GM12874 (cell line): ENCODE data around the gene TGFBI.

Source experiments
- TF ChIP-seq, protein P1 (sequence below): IDR thresholded peaks from 2 replicates; pipeline ENCODE4 v1.5.1; 2011; ENCODE audit warnings: low read depth, mild to moderate bottlenecking, control low read depth, low read length, moderate library complexity; ENCODE audit not compliant: insufficient read depth

Gene TGFBI

DNA sequence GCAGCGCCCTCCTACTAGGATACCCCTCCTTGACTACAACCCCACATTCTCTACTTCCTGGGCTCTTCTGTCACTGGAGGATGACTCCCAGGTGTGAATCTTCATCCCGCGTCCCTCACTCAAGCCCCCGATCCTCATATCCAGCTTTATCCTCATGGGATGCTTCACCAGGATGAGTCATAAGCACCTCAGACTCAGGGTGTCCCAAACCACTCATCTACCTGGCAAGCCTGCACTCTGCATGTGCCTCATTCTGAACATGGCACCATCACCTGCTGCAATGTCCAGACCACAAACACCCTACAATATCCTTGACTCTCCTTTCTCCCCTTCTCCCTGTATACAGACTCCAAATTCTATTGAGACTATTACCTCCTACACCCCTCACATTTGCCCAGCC lies 1.5 kb upstream of the TGFBI start:
- TF ChIP-seq, protein P1, sequence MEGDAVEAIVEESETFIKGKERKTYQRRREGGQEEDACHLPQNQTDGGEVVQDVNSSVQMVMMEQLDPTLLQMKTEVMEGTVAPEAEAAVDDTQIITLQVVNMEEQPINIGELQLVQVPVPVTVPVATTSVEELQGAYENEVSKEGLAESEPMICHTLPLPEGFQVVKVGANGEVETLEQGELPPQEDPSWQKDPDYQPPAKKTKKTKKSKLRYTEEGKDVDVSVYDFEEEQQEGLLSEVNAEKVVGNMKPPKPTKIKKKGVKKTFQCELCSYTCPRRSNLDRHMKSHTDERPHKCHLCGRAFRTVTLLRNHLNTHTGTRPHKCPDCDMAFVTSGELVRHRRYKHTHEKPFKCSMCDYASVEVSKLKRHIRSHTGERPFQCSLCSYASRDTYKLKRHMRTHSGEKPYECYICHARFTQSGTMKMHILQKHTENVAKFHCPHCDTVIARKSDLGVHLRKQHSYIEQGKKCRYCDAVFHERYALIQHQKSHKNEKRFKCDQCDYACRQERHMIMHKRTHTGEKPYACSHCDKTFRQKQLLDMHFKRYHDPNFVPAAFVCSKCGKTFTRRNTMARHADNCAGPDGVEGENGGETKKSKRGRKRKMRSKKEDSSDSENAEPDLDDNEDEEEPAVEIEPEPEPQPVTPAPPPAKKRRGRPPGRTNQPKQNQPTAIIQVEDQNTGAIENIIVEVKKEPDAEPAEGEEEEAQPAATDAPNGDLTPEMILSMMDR, result no peak

DNA sequence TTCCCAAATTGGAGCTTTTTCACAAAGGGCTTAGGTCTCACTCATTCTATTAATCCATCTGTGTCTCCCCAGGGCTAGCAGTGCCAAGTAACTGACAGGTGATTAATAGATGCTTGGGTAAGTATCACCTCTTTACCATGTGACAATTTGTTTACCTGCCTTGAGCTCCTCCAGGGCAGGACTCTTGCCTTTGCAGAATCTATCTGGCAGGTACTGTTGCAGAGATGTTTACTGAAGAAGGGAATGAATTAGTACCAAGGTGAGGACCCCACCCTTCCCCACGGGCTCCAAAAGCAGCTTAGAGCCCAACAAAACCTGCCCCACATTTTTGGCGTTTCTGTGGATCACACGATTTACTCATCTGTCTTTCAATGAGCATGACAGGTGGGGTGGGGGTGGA lies 698 bp upstream of the TGFBI start:
- TF ChIP-seq, protein P1, result no peak

GRCh38 chr5:136030252-136030651 lies 1.5 kb downstream of the TGFBI start:
- TF ChIP-seq, protein P1, result no peak

- TF ChIP-seq, protein P1, result no peak
Measured at GRCh38 chr5:136030956-136031611, 2.3 kb downstream of the TGFBI start.

- TF ChIP-seq, protein P1, result no peak
Measured at GRCh38 chr5:136031711-136032110, 2.9 kb downstream of the TGFBI start.

- TF ChIP-seq, protein P1, result no peak
Measured at GRCh38 chr5:136032564-136032963, 3.8 kb downstream of the TGFBI start.

GRCh38 chr5:136033234-136033633 lies 4.4 kb downstream of the TGFBI start:
- TF ChIP-seq, protein P1, result no peak
